NCI-H226 (cell line): ENCODE results near the gene CNTLN.
"Not testable (repeated sequence)": the region's sequence is repeated elsewhere in the genome, so short reads cannot be mapped to it uniquely, and the experiment has no call there.

Experiments used
- DNase-seq: peaks from one replicate; pipeline ENCODE4 v3.0.0-alpha.2; 2015

Gene CNTLN

GRCh38 chr9:17520268-17521064 lies 385.6 kb downstream of the CNTLN start:
- DNase-seq, result no peak

- no peak for DNase-seq
These were observed 386.4 kb downstream of the CNTLN start for GRCh38 chr9:17521100-17521855.

DNA sequence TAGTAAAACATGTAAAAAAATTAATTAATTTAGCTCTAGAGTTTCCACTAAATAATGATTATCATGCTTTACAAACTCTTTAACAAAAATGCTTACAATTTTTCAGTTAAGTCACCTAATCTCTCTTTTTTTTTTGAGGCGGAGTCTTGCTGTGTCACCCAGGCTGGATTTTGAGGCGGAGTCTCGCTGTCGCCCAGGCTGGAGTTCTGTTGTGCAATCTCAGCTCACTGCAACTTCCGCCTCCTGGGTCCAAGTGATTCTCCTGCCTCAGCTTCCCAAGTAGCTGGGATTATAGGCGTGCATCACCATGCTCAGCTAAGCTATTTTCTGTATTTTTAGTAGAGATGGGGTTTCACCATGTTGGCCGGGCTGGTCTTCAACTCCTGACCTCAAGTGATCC lies 391.9 kb downstream of the CNTLN start:
- DNase-seq, result not testable (repeated sequence)

- no peak for DNase-seq
These were observed 394.0 kb downstream of the CNTLN start for GRCh38 chr9:17528859-17529258.

DNA sequence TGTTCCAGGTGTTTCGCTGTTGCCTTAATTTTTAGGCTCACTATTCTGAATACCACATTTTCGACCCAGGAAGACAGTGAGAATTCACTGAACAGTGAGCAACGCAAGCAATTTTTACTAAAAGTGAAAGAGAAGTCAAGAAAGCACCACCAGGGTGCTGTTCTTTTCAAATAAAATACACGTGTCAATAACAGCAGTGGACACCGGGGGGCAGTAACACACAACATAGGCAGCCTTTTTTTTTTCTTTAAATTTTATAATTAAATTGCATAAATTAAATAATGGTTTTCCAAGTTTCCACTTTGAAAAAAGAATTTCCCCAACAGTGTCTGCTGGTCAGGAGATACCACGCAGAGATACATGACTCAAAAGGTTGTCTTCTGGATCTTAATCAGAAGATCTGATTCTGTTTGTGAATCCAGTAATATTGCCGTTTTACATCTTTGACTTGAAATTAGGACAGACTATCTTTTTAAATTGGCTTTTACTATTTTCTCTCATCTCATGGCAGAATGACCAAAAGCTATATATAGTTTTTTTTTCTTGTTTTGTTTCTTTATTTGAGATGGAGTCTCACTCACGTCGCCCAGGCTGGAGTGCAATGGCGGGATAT lies 396.9 kb downstream of the CNTLN start:
- peak; percentile 12 for DNase-seq

GRCh38 chr9:17532461-17532860 lies 397.6 kb downstream of the CNTLN start:
- no peak for DNase-seq

- DNase-seq, result no peak
These were observed 400.3 kb downstream of the CNTLN start for GRCh38 chr9:17535176-17535575.

DNA sequence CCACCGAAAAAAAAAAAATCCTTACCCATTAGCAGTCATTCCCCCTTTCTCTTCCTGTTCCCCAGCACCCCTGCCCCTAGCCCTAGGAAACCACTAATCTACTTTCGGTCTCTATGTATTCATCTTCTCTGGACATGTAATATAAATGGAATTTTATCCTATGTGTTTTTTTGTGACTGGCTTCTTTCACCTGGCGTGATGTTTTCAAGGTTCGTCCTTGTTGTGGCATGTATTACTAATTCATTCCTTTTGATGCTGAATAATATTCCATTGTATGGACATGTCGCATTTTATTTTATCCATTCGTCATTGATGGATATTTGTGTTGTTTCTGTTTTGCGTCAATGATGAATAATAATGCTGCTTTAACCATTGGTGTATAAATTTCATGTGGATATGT lies 401.2 kb downstream of the CNTLN start:
- no peak for DNase-seq

GRCh38 chr9:17551023-17551422 lies 416.2 kb downstream of the CNTLN start:
- DNase-seq, result no peak
